ENCODE data around the gene SUPT4H1. TPM values are rescaled to one million over a fixed set of nuclear protein-coding genes. Genes with fewer than 3 reads are reported as not detected.

Gene SUPT4H1
- total RNA-seq, 1 experiment from 2014 or later, result 53.8 TPM

- no TSS peak for BruUV-seq (replicated peaks)
- in situ Hi-C loops (cut with HindIII; ENCODE audit: low pct_unique_long_range_greater_than_20kb, low sequenced_read_pairs), result no loop called here
- Histone ChIP-seq H3K36me3 (ENCODE audit: control insufficient read depth, insufficient read depth, low read length) (no peaks in the 10 kb centered on the region), H3K4me3 (ENCODE audit: low read depth in 2 of 2, low read length in 2 of 2) (no peak overlapping the region), H3K27ac (ENCODE audit: low read length) (no peak overlapping the region), H3K27me3 (ENCODE audit: control insufficient read depth, insufficient read depth, low read length) (no peaks in the 10 kb centered on the region), H3K4me1 (ENCODE audit: control insufficient read depth, insufficient read depth, low read length) (no peaks in the 10 kb centered on the region), H3K9me3 (ENCODE audit: control insufficient read depth, insufficient read depth, low read depth, low read length) (no peaks in the 10 kb centered on the region)
- intact Hi-C loops (cut with micrococcal nuclease; ENCODE audit: unreplicated experiment), result no loop called here
- CTCF ChIA-PET, result no interaction called here
- DNase-seq (ENCODE audit: low read depth, low spot score) (no peak), ATAC-seq (no peak)
- TF ChIP-seq REST (IDR thresholded peaks at IDR 0.05; ENCODE audit: insufficient read depth in 1 of 2, low read depth in 2 of 2, low read length in 1 of 2) (no peak), TCF7L2 (IDR thresholded peaks at IDR 0.05; ENCODE audit: low read depth, low read length) (no peak), CTCF (IDR thresholded peaks at IDR 0.05) (no peak), SIN3A (IDR thresholded peaks at IDR 0.05; ENCODE audit: borderline replicate concordance, insufficient read depth, low read depth, low read length) (no peak), POLR2AphosphoS5 (IDR thresholded peaks at IDR 0.05; ENCODE audit: low read depth, low read length) (no peak)
- POLR2A ChIA-PET, result no interaction called here
Observed at GRCh38 chr17:58323366-58324055, 28.5 kb downstream of the SUPT4H1 start.

- Histone ChIP-seq H3K36me3 (ENCODE audit: control insufficient read depth, insufficient read depth, low read length) (no peaks in the 10 kb centered on the region), H3K27ac (ENCODE audit: low read length) (no peak overlapping the region), H3K27me3 (ENCODE audit: control insufficient read depth, insufficient read depth, low read length) (no peaks in the 10 kb centered on the region), H3K4me3 (ENCODE audit: low read depth in 2 of 2, low read length in 2 of 2) (no peak overlapping the region), H3K4me1 (ENCODE audit: control insufficient read depth, insufficient read depth, low read length) (no peaks in the 10 kb centered on the region), H3K9me3 (ENCODE audit: control insufficient read depth, insufficient read depth, low read depth, low read length) (no peaks in the 10 kb centered on the region)
- ChIA-PET POLR2A (no interaction called here), CTCF (no interaction called here)
- intact Hi-C loops (cut with micrococcal nuclease; ENCODE audit: unreplicated experiment), result no loop called here
- in situ Hi-C loops (cut with HindIII; ENCODE audit: low pct_unique_long_range_greater_than_20kb, low sequenced_read_pairs), result no loop called here
- ATAC-seq (no peak), DNase-seq (ENCODE audit: low read depth, low spot score) (no peak)
- no TSS peak for BruUV-seq (replicated peaks)
- TF ChIP-seq REST (IDR thresholded peaks at IDR 0.05; ENCODE audit: insufficient read depth in 1 of 2, low read depth in 2 of 2, low read length in 1 of 2), result no peak
- TF ChIP-seq POLR2AphosphoS5 (IDR thresholded peaks at IDR 0.05; ENCODE audit: low read depth, low read length), result no peak
- TF ChIP-seq SIN3A (IDR thresholded peaks at IDR 0.05; ENCODE audit: borderline replicate concordance, insufficient read depth, low read depth, low read length), result no peak
- no peak for TF ChIP-seq CTCF (IDR thresholded peaks at IDR 0.05)
- TF ChIP-seq TCF7L2 (IDR thresholded peaks at IDR 0.05; ENCODE audit: low read depth, low read length), result no peak
Observed at GRCh38 chr17:58322581-58323185, 29.3 kb downstream of the SUPT4H1 start.

Data from Panc1 (cell line).